A549 (cell line): ENCODE results near the gene CCDC121. TPM values are rescaled to one million over a fixed set of nuclear protein-coding genes. Genes with fewer than 3 reads are reported as not detected.

Source experiments
- ATAC-seq, 2 experiments: fragments of 200-7000 bp in 1 of 2; fragments of >200 bp in 1 of 2; cut with Nextera tagmentation in 1 of 2; cut with Tn5 transposase in 1 of 2; 3 replicates each; pipeline versions ENCODE4 v1.8.0 to v1.9.1; 2018 to 2020; ENCODE audit warnings: mild to moderate bottlenecking in 1 of 2, moderate library complexity in 1 of 2
- CTCF ChIA-PET: fragments of 300-600 bp; sonication (Branson Sonifier 250); formaldehyde crosslinking; extraction: SDS; loops from one replicate; lab custom pipeline; 2021; ENCODE audit warnings: antibody characterized with exemption, inconsistent platforms; lab: Yijun Ruan, JAX
- POLR2A ChIA-PET: fragments of 350-600 bp; formaldehyde crosslinking; extraction: SDS; loops from one replicate; lab custom pipeline; 2021; ENCODE audit warnings: antibody characterized with exemption, inconsistent platforms; lab: Yijun Ruan, JAX
- DNase-seq, 2 experiments: peaks; one replicate each; pipeline versions ENCODE4 v3.0.0 to v3.0.0-alpha.2; 2011 to 2016; ENCODE audit warnings: low read depth in 1 of 2, low spot score in 1 of 2
- FAIRE-seq: peaks from 2 replicates; lab custom pipeline; 2011; peaks lifted over from hg19 to GRCh38; lab: Jason Lieb, UNC
- H3K27ac ChIP-seq, 2 experiments: fragments of >200 bp; sonication (Bioruptor Twin); formaldehyde crosslinking; 3 replicates each; pipeline ENCODE4 v1.5.1; 2016 to 2017
- H3K4me1 ChIP-seq: fragments of >200 bp; sonication (Bioruptor Twin); formaldehyde crosslinking; 3 replicates; pipeline ENCODE4 v1.6.1; 2016
- H3K4me2 ChIP-seq: fragments of >200 bp; sonication (Bioruptor Twin); formaldehyde crosslinking; 3 replicates; pipeline ENCODE4 v1.6.1; 2016
- H3K4me3 ChIP-seq: fragments of >200 bp; sonication (Bioruptor Twin); formaldehyde crosslinking; 3 replicates; pipeline ENCODE4 v1.5.1; 2016
- H3K9me3 ChIP-seq: fragments of >200 bp; sonication (Bioruptor Twin); formaldehyde crosslinking; 3 replicates; pipeline ENCODE4 v1.6.1; 2016
- BHLHE40 ChIP-seq: IDR thresholded peaks from 2 replicates; pipeline ENCODE4 v1.6.1; 2012; ENCODE audit warnings: low read depth, low read length, inconsistent platforms
- CBX8 ChIP-seq: fragments of 200-600 bp; sonication (generic); IDR thresholded peaks from 2 replicates; pipeline ENCODE4 v1.6.1; 2016
- CEBPB ChIP-seq, 2 experiments: fragments of >200 bp in 1 of 2; sonication (Bioruptor Twin) in 1 of 2; formaldehyde crosslinking in 1 of 2; IDR thresholded peaks; 2 replicates each; pipeline ENCODE4 v1.6.1; 2012 to 2016
- CHD4 ChIP-seq: fragments of 200-600 bp; sonication (generic); IDR thresholded peaks from 2 replicates; pipeline ENCODE4 v1.6.1; 2016; ENCODE audit warnings: antibody characterized with exemption, mild to moderate bottlenecking, borderline replicate concordance
- EHF ChIP-seq: fragments of 250-450 bp; sonication (Bioruptor Pico); IDR thresholded peaks from 2 replicates; pipeline ENCODE4 v1.5.0; 2020; ENCODE audit warnings: mild to moderate bottlenecking
- ESRRA ChIP-seq: fragments of 150-350 bp; IDR thresholded peaks from 2 replicates; pipeline ENCODE4 v1.6.1; 2014; ENCODE audit warnings: mild to moderate bottlenecking, low read length, borderline replicate concordance
- FOSB ChIP-seq: fragments of 250-450 bp; sonication (Bioruptor Pico); IDR thresholded peaks from 2 replicates; pipeline ENCODE4 v1.5.0; 2020; ENCODE audit warnings: mild to moderate bottlenecking, moderate library complexity
- FOSL2 ChIP-seq, 2 experiments: fragments of 450-650 bp in 1 of 2; fragments of >200 bp in 1 of 2; sonication (Bioruptor Twin) in 1 of 2; formaldehyde crosslinking; IDR thresholded peaks; 2 replicates each; pipeline versions ENCODE4 v1.5.0 to v1.6.1; 2016 to 2020; ENCODE audit warnings: mild to moderate bottlenecking in 1 of 2, moderate library complexity in 1 of 2
- HES2 ChIP-seq: fragments of >200 bp; sonication (Bioruptor Twin); formaldehyde crosslinking; IDR thresholded peaks from 2 replicates; pipeline ENCODE4 v1.6.1; 2016
- HEYL ChIP-seq: fragments of 250-450 bp; sonication (Bioruptor Pico); IDR thresholded peaks from 2 replicates; pipeline ENCODE4 v1.8.0; 2021; ENCODE audit warnings: mild to moderate bottlenecking, moderate library complexity
- HOXA7 ChIP-seq: fragments of 250-450 bp; sonication (Bioruptor Pico); IDR thresholded peaks from 2 replicates; pipeline ENCODE4 v1.5.0; 2020; ENCODE audit warnings: mild to moderate bottlenecking, moderate library complexity
- HOXB5 ChIP-seq: fragments of 250-450 bp; sonication (Bioruptor Pico); IDR thresholded peaks from 2 replicates; pipeline ENCODE4 v1.5.0; 2020; ENCODE audit warnings: mild to moderate bottlenecking, moderate library complexity
- KDM1A ChIP-seq: fragments of 200-600 bp; sonication (generic); IDR thresholded peaks from 2 replicates; pipeline ENCODE4 v1.6.1; 2016; ENCODE audit warnings: low read depth, mild to moderate bottlenecking
- KDM5A ChIP-seq: fragments of 200-600 bp; sonication (generic); IDR thresholded peaks from 2 replicates; pipeline ENCODE4 v1.6.1; 2016; ENCODE audit warnings: antibody characterized with exemption, mild to moderate bottlenecking
- MAZ ChIP-seq: fragments of 150-350 bp; IDR thresholded peaks from 2 replicates; pipeline ENCODE4 v1.6.1; 2014; ENCODE audit warnings: antibody characterized with exemption, low read depth, low read length, borderline replicate concordance
- POLR2AphosphoS2 ChIP-seq: conservative IDR thresholded peaks from 2 replicates; pipeline ENCODE4 v1.6.1; 2012; ENCODE audit warnings: low read length, improper control_type of control experiment, inconsistent platforms
- RCOR1 ChIP-seq: fragments of 150-350 bp; IDR thresholded peaks from 2 replicates; pipeline ENCODE4 v1.6.1; 2014; ENCODE audit warnings: antibody characterized with exemption, low read length, low read depth
- SREBF2 ChIP-seq: fragments of 450-650 bp; IDR thresholded peaks from 2 replicates; pipeline ENCODE4 v1.6.1; 2014; ENCODE audit warnings: mild to moderate bottlenecking, moderate library complexity
- ZC3H11A ChIP-seq: fragments of 450-650 bp; IDR thresholded peaks from 2 replicates; pipeline ENCODE4 v1.6.1; 2014; ENCODE audit warnings: antibody characterized with exemption, mild to moderate bottlenecking
- ZNF302 ChIP-seq: fragments of 250-450 bp; sonication (Bioruptor Pico); IDR thresholded peaks from 2 replicates; pipeline ENCODE4 v1.9.0; 2021; ENCODE audit warnings: inconsistent platforms, mild to moderate bottlenecking, moderate library complexity
- whole genome bisulfite sequencing: methylation state at CpG from one replicate; pipeline ENCODE4 v1.1.6; 2017; ENCODE audit errors: missing lambda C conversion rate; 5-methylcytosine and 5-hydroxymethylcytosine counted together
- polyA plus RNA-seq, 4 experiments: library from polyadenylated mRNA; depleted of rRNA in 3 of 4; stranded (reverse); fragments of >200 nt; fragmentation: RNase III in 1 of 4; extraction: RNeasy Plus Mini Kit Qiagen cat#74134 plus additional on column Dnase treatment in 1 of 4; gene quantifications; 2 replicates in 3 of 4; 3 replicates in 1 of 4; pipeline ENCODE4 v1.2.3, GENCODE V29; 2011 to 2017
- TF ChIP-seq, protein P1 (sequence below): fragments of 450-650 bp; IDR thresholded peaks from 2 replicates; pipeline ENCODE4 v1.6.1; 2014; ENCODE audit warnings: antibody characterized with exemption
- TF ChIP-seq, protein P2 (sequence below): IDR thresholded peaks from 2 replicates; pipeline ENCODE4 v1.6.1; 2012

The CCDC121 gene
- polyA plus RNA-seq, 2 of the 4 experiments (the other 2 are of a cell fraction), result 5.2 to 7.8 TPM

GRCh38 chr2:27591745-27592144 is 37.1 kb downstream of the CCDC121 start:
- 82% methylated on average over 3 of the region's 3 CpGs for WGBS
- CTCF ChIA-PET, result interaction anchor here (0.7 kb wide), 1 partner anchor 100 kb away, joined by 3 read pairs; no protein-coding TSS in a partner anchor
- FAIRE-seq, result no peak
- Histone ChIP-seq H3K4me1 (peaks cover 5% of the 10 kb centered on the region; the same call in 1 of the 3 replicates), H3K27ac (no peak overlapping the region), H3K9me3 (peaks cover 10% of the 10 kb centered on the region; the same call in 2 of the 3 replicates), H3K4me3 (no peak overlapping the region), H3K4me2 (no peak overlapping the region)
- no peak for ATAC-seq
- no peak for TF ChIP-seq HES2
- POLR2A ChIA-PET, result no interaction called here
- no peak for DNase-seq

DNA sequence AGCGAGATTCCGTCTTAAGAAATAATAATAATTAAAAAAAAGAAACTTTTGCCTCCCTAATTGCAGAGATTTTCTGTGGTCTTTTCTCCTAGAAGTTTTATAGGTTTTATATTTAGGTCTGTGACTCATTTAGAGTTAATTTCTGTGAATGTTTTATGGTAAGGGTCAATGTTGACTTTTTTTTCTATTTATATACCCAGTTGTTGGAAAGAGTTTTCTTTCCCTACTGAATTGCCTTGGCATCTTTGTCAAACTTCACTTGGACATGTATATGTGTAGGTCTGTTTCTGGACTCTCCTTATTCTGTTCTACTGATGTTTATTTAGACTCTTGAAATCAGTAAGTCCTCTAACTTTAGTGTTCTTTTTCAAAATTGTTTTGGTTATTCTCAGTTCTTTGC is 40.5 kb downstream of the CCDC121 start:
- ATAC-seq, result no peak
- FAIRE-seq, result no peak
- ChIA-PET CTCF (no interaction called here), POLR2A (no interaction called here)
- no peak for DNase-seq
- TF ChIP-seq MAZ, result no peak
- no peak for TF ChIP-seq RCOR1
- TF ChIP-seq CHD4, result no peak
- TF ChIP-seq FOSL2 (IDR thresholded peaks at IDR 0.05), result no peak
- no peak for TF ChIP-seq FOSL2 (CRISPR knock-in tag; IDR thresholded peaks at IDR 0.05)
- no peak for TF ChIP-seq ZC3H11A
- TF ChIP-seq HOXB5, result no peak
- TF ChIP-seq KDM1A, result no peak
- no peak for TF ChIP-seq FOSB
- TF ChIP-seq SREBF2, result no peak
- no peak for TF ChIP-seq CBX8
- TF ChIP-seq BHLHE40, result no peak
- TF ChIP-seq HEYL (CRISPR knock-in tag), result no peak
- TF ChIP-seq EHF (CRISPR knock-in tag), result no peak
- H3K4me1 ChIP-seq, result peaks cover 12% of the 10 kb centered on the region
- WGBS, result 100% methylated on average over 2 of the region's 2 CpGs
- no peak overlapping the region for H3K4me2 ChIP-seq
- H3K4me3 ChIP-seq, result no peak overlapping the region
- H3K27ac ChIP-seq, result no peak overlapping the region
- no peaks in the 10 kb centered on the region for H3K9me3 ChIP-seq

GRCh38 chr2:27587025-27587424 is 41.8 kb downstream of the CCDC121 start:
- Histone ChIP-seq H3K9me3 (peaks cover 6% of the 10 kb centered on the region), H3K4me1 (peaks cover 12% of the 10 kb centered on the region), H3K4me3 (no peak overlapping the region), H3K27ac (no peak overlapping the region), H3K4me2 (no peak overlapping the region)
- DNase-seq, result no peak
- TF ChIP-seq CEBPB (IDR thresholded peaks at IDR 0.05) (no peak), MAZ (no peak), HOXA7 (CRISPR knock-in tag) (no peak), POLR2AphosphoS2 (no peak), SREBF2 (no peak), ESRRA (no peak), ZNF302 (CRISPR knock-in tag) (no peak), KDM5A (no peak)
- TF ChIP-seq, protein P1, sequence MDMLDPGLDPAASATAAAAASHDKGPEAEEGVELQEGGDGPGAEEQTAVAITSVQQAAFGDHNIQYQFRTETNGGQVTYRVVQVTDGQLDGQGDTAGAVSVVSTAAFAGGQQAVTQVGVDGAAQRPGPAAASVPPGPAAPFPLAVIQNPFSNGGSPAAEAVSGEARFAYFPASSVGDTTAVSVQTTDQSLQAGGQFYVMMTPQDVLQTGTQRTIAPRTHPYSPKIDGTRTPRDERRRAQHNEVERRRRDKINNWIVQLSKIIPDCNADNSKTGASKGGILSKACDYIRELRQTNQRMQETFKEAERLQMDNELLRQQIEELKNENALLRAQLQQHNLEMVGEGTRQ, result no peak
- TF ChIP-seq, protein P2, sequence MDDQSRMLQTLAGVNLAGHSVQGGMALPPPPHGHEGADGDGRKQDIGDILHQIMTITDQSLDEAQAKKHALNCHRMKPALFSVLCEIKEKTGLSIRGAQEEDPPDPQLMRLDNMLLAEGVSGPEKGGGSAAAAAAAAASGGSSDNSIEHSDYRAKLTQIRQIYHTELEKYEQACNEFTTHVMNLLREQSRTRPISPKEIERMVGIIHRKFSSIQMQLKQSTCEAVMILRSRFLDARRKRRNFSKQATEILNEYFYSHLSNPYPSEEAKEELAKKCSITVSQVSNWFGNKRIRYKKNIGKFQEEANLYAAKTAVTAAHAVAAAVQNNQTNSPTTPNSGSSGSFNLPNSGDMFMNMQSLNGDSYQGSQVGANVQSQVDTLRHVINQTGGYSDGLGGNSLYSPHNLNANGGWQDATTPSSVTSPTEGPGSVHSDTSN, result no peak
- CTCF ChIA-PET, result interaction anchor here (0.6 kb wide), 1 partner anchor 13 kb away, joined by 3 read pairs; no protein-coding TSS in a partner anchor
- ATAC-seq, result no peak
- POLR2A ChIA-PET, result no interaction called here
- WGBS, result 94% methylated on average over 2 of the region's 2 CpGs
- FAIRE-seq, result no peak
